Activated CD4-positive, alpha-beta T cell treated with anti-CD3 and anti-CD28 coated beads for 48 hours (primary cell): Measurements from ENCODE around the gene ARHGEF16.

Experiments used
- DNase-seq: peaks from one replicate; pipeline ENCODE4 v3.0.0-alpha.2; 2020

ARHGEF16 gene

DNA sequence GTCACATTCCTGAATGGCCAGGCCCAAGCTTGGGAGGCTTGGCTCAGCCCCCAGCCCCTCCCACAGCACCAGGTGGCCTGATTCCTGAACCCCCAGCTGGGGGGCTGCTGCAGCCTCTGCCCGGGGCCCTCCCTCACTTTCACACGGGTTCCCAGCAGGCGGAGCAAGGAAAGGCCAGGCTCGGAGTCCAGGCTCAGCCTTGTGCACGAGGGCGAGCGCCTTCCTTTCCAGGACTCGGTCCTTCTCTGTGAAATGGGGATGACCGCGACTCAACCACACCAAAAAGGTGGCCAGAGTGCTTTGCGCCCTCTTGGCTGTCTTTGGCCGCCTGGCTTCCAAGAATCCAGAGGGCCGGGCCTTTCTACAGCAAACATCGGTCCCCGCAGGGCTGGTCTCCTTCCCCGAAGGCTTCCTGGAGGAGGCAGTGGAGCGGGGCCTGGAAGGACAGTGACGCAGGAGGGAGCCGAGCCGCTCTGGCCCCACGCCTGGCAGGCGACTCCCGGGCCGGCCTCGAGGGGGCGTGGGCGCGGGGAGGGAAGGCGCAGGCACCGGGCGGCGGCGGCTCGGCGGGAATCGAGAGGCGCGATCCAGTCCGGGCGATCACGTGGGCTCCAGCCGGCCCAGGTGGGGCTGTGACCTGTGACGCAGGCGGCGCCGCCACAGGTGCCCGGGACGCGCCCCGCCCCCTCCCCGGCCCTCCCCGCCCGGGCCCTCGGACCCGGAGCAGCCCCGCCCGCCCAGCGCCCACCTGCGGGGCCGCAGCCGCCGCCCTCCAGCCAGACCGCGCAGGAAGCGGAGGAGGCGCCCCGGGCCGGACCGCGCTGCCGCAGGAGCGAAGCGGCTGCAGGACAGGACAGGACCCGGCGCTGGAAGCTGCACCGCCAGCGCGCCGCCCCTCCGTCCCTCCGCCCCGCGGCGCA is at the start of gene ARHGEF16:
Gene ARHGEF16 (plus strand): TSS at position 775 of the 920 bp plus-strand sequence. CDS start 8,420 bp downstream, outside the sequence.
- DNase-seq: peak; percentile 32

GRCh38 chr1:3404801-3405200 is 49.7 kb upstream of the ARHGEF16 start:
- no peak for DNase-seq

DNA sequence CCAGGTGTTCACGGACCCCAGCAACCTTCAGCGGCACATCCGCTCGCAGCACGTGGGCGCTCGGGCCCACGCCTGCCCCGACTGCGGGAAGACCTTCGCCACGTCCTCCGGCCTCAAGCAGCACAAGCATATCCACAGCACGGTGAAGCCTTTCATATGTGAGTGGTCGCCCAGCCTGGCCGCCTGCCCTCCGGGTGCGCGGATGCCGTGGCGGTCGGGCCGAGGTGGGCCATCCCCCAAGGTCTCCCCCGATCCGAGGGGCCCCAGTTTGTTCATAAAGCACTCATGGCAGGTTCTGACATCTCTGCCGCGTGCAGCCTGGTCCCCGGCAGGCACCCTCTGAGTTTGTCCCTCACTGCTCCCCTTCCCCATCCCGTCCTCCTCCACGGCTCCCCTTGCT is 49.0 kb upstream of the ARHGEF16 start:
- DNase-seq: no peak

DNA sequence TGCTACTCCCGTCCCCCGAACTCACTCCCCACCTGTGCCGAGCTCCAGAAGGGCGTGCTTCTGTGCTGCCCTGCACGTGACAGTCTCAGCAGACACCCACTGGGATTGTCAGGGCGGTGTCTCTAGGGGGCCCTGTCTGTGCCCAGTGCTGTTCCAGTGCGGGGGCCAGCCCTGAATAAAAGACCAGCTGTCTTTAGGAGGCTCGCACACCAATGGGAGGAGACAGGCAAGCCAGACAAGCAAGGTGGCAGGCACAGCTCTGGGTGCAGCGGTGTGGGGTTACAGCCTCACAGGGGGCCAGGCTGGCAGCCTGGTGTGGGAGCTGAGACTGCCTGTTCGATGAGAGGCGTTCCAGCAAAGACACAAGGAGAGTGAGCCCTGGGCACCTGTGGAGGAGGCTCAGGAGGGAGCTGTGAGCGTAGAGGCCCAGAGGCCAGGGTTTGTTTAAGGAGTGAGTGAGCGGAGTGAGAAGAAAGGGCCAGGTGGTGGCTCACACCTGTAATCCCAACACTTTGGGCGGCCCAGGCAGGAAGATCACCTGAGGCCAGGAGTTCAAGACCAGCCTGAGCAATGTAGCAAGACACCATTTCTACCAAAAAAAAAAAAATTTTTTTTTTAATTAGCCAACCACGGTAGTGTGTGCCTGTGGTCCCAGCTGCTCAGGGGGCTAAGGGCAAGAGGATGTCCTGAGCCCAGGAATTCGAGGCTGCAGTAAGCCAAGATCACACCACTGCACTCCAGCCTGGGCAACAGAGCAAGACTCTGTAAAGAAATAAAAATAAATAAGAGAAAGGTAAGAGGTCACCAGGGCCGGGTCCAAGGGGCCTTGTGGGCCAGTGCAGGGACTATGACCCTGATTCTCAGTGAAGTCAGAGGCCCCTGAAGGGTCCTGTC is 48.2 kb upstream of the ARHGEF16 start:
- DNase-seq: no peak

- DNase-seq: no peak
Observed at GRCh38 chr1:3407021-3407420, 47.4 kb upstream of the ARHGEF16 start.

GRCh38 chr1:3408751-3409266 is 45.7 kb upstream of the ARHGEF16 start:
- no peak for DNase-seq

DNA sequence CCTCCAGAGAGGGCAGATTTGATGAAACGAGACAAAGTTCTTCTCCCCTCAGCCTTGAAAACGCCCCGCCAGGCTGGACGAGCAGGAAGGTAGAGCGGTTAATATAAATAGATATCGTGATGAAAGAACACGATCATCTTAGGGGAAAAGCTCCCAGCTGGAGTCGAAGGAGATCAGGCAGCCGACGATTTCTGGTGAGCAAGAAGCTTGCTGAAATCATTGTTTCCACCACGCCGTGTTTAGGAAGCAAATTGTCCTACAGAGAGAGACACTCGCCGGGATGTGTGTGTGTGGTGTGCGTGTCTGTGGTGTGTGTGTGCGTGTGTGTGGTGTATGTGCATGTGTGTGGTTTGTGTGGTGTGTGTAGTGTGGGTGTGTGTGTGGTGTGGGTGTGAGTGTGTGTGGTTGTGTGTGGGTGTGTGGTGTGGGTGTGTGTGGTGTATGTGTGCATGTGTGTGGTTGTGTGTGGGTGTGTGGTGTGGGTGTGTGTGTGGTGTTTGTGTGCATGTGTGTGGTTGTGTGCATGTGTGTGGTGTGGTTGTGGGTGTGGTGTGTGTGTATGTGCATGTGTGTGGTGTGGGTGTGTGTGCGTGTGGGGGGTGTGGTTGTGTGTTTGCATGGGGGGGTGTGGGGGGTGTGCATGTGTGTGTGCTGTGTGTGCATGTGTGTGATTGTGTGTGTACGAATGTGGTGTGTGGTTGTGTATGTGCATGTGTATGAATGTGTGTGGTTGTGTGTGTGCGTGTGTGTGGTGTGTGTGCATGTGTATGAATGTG is 44.9 kb upstream of the ARHGEF16 start:
- DNase-seq: no peak

GRCh38 chr1:3410142-3410925 is 44.1 kb upstream of the ARHGEF16 start:
- DNase-seq: no peak

DNA sequence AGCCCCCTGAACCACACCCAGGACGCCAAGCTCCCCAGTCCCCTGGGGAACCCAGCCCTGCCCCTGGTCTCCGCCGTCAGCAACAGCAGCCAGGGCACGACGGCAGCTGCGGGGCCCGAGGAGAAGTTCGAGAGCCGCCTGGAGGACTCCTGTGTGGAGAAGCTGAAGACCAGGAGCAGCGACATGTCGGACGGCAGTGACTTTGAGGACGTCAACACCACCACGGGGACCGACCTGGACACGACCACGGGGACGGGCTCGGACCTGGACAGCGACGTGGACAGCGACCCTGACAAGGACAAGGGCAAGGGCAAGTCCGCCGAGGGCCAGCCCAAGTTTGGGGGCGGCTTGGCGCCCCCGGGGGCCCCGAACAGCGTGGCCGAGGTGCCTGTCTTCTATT is 42.7 kb upstream of the ARHGEF16 start:
- no peak for DNase-seq

DNA sequence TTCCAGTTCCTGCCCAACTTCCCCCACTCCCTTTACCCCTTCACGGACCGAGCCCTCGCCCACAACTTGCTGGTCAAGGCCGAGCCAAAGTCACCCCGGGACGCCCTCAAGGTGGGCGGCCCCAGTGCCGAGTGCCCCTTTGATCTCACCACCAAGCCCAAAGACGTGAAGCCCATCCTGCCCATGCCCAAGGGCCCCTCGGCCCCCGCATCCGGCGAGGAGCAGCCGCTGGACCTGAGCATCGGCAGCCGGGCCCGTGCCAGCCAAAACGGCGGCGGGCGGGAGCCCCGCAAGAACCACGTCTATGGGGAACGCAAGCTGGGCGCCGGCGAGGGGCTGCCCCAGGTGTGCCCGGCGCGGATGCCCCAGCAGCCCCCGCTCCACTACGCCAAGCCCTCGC is 42.1 kb upstream of the ARHGEF16 start:
- DNase-seq: no peak

DNA sequence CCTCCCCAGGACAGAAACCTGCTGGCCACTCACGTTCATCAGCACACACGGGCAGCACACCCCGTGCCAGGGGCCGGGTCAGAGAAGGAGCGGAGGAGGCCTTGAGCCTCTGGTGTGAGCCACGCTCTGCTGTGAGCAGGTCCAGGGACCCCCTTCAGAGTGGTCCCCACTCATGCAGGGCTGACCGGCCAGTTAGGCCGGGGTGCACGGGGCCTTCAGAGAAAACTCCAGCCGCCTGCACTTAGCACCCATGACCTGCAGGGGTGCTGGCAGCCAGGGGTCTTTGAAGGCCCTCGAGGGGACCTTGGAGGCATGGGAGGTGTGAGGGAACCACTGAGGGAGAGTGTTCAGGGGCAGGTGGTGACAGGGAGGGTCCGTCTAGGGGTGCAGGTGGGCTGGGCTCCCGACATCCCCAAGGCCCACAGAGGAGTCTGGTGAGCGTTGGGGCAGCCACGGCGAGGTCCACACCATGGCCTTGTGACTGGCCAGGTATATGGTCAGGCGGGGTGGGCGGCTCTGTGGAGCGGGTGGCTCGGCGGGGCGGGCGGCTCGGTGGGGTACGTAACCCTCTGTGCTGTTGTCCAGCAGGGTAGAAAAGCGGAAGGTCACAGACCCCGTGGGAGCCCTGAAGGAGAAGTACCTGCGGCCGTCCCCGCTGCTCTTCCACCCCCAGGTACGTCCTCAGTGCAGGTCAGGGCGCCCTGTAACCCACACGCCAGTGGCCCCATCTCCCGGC is 40.3 kb upstream of the ARHGEF16 start:
- no peak for DNase-seq

- no peak for DNase-seq
Observed at GRCh38 chr1:3415260-3416090, 39.0 kb upstream of the ARHGEF16 start.

DNA sequence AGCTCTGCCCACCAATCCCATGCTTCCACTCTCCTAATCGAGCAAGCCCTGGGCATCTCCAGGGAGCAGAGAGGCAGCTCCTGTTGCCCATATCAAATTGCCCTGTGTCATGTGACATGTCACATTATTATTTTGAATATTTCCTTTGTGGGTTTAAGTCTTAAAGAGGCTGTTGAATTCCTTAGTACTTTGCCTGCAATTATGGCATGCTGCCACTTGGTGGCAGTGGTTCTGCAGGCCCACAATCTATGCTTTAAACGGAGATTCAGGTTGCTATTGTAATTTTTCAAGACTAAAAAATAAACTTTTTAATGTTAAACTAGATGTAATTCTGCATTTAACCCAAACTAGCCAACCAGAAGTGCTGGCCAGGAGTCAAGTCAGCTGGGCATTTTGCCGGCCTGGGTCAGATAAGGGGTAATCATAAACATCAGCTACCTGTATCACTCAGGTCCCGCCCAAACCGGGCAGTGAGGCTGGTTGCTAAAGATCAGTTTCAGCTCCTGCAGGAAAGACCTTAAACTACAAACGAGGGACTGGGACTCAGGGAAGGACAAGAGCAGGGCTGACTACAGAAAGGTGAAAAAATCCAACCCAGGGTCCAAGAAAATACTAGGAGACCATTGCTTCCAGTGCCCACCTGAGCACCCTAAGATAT is 37.3 kb upstream of the ARHGEF16 start:
- peak; percentile 11 for DNase-seq

- DNase-seq: no peak
Observed at GRCh38 chr1:3417934-3418333, 36.5 kb upstream of the ARHGEF16 start.

DNA sequence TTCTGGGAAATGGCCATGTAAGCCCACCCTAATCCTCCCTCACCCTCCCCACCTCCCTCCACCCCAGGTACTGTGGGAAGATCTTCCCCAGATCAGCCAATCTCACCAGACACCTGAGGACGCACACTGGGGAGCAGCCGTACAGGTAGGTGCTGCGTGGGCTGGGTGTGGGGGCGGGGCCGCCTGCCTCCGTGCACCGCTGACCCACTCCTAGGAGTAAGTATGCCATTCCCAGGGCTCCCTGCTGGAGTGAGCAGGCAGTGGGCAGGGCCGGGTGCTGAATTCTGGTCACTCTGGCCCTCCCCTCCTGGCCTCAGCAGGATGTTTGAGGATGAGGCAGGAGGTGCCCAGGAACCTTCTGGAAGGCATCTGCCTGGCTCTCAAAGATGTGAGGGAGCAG is 35.9 kb upstream of the ARHGEF16 start:
- DNase-seq: no peak

- no peak for DNase-seq
Observed at GRCh38 chr1:3419415-3420204, 34.9 kb upstream of the ARHGEF16 start.

GRCh38 chr1:3420218-3420951 is 34.1 kb upstream of the ARHGEF16 start:
- DNase-seq: no peak

DNA sequence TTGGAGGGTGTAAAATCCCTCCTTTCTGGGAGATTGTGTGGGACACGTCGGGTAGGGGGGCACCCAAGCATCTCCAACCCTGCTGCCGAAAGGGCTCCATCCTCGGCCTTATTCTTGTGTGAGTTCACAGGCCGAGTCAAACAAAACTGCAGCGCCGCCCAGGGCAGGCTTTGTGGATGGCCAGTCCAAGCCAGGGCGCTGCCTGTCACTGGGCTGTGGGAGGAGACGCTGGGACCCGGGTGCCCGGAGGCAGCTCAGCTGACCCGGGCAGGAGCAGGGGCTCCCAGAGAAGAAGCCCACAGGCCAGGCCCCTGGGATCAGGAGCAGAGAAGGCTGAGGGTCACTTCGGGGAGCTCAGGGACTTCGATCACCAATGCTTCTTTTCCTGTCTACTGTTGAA is 31.8 kb upstream of the ARHGEF16 start:
- no peak for DNase-seq
